Breast epithelium (tissue), 3 donors: ENCODE measurements around the gene CPNE5.

ENCODE experiments used
- CTCF ChIP-seq, 3 donors: fragments of 450-650 bp; IDR thresholded peaks; one replicate each; pipeline ENCODE4 v1.5.1; 2016 to 2017; ENCODE audit warnings: antibody characterized with exemption in 3 of 3, mild to moderate bottlenecking in 3 of 3, moderate library complexity in 3 of 3
- POLR2A ChIP-seq: fragments of 450-650 bp; IDR thresholded peaks from one replicate; pipeline ENCODE4 v1.6.1; 2016; ENCODE audit warnings: antibody characterized with exemption, mild to moderate bottlenecking, moderate library complexity
- POLR2AphosphoS5 ChIP-seq, 3 donors: sonication (generic); formaldehyde crosslinking; IDR thresholded peaks; one replicate each; pipeline ENCODE4 v1.6.1; 2017; ENCODE audit warnings: antibody characterized with exemption in 3 of 3

DNA sequence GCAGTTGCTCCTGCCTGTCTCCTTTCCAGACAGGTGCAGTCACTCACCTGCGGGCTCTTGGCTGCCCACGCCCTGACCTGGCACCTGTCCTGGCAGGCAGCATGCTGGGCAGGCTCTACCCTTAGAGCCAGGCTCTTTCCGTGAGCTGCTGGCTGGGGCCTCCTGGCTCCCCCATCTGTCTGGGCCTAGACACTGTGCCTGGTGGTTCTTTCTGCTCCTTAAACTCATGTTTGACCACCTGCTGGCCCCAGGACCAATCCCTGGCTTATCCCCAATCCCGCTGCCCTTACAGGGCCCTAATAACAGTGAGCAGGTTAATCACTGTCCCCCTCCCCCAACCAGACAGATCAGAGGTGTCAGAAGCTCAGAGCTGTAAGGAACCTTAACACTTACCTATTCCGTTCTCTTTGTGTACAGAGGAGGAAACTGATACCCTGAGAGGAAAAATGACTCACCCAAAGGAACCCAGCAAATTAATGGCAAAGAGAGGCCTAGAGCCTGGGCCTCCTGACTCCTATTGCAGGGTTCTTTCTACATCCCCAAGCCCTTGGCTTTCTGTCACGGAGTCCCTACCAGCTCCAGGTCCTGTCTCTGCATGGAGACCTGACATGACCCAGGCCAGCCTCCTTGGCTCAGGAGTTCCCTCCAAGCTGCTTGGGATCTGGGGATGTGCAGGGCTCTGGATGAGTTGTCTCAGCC is 86.9 kb downstream of the CPNE5 start:
- no peak for TF ChIP-seq CTCF (IDR thresholded peaks at IDR 0.05)
- no peak for TF ChIP-seq POLR2A
- no peak for TF ChIP-seq POLR2AphosphoS5 (IDR thresholded peaks at IDR 0.05)
